GM21526 (cell line): ENCODE measurements around the gene CAPN9.

Experiments
- ATAC-seq: cut with Tn5 transposase; IDR thresholded peaks from one replicate; pipeline ENCODE4 v1.9.1; 2021; ENCODE audit warnings: moderate library complexity; ENCODE audit not compliant: unreplicated experiment, low FRiP score

The CAPN9 gene

GRCh38 chr1:230820568-230820967, 73.4 kb downstream of the CAPN9 start:
- no peak for ATAC-seq

GRCh38 chr1:230821346-230821745, 74.2 kb downstream of the CAPN9 start:
- ATAC-seq: no peak

- ATAC-seq: no peak
Measured at GRCh38 chr1:230822092-230822581, 74.9 kb downstream of the CAPN9 start.

GRCh38 chr1:230823426-230823825, 76.2 kb downstream of the CAPN9 start:
- no peak for ATAC-seq

DNA sequence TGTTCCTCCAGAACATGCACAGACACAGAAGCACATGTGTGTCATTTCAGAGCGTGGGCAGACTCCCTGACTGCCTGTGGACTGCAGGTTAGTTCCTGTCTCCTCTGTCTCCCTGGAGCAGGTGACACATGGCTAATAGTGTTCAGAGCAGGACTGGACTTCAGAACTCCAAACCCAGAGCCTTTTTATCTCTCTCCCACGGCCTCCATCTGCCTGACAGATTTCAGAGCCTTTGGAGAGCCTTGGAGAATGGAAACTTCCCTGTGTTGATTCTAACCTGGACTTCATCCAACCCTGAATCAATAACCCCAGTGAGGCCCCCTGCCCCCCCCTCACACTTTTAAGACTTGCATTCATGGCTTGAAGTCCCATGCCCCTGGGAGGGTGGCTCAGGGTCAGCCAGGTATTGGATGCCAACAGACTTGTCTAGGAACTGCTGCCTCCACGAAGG, 76.8 kb downstream of the CAPN9 start:
- no peak for ATAC-seq

DNA sequence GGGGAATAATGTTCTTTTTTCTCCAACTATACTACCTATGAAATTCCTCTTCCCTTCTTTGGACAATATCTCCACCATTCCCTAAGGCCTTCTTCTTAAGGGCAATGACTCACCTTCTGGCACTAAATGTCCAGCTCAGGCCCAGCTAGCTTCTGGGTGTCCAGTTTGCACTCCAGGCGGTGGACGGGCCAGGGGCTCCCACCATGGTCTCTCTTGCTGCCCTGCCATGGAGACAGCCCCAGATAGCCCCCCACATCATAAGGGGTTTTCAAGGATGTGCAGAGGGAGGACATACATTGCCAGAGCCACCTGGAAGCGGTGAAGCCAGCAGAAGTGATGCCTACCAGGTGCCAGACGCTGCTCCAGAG, 77.3 kb downstream of the CAPN9 start:
- no peak for ATAC-seq

DNA sequence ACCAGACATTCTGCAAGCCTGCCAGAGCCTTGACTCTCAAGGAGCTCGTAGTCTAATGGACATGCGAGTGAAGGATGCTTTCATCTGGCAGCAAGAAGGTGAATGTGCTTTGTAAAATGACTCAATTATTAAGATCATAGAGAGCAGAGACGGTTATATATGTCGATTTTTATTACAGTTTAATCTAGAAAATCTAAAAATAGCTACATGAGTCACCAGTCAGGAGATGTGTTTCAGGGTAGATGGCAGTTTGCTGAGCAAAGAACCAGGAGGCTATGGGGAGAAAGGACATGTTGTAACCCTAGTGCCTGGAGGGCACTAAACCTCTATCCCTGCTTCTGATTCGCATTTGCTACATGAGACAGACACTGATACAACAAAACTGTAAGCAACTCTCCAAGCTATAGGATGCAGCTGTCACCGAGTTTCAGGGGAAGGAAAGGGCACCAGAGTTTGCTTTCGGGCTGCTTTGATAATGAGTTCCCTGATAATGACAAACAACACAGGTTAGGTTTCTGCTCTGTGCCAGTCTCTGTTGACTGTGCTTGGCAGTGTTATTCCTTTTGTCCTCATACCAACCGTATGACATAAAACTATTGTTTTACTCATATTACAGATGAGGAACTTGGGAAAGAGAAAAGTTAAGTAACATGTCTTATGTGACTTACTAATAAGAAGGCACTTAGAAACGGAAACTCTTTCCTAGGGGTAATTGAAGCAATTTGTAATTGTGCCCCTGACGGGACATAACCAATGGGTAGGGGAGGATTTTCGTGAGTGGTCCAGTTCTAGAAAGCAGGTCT, 77.9 kb downstream of the CAPN9 start:
- no peak for ATAC-seq

DNA sequence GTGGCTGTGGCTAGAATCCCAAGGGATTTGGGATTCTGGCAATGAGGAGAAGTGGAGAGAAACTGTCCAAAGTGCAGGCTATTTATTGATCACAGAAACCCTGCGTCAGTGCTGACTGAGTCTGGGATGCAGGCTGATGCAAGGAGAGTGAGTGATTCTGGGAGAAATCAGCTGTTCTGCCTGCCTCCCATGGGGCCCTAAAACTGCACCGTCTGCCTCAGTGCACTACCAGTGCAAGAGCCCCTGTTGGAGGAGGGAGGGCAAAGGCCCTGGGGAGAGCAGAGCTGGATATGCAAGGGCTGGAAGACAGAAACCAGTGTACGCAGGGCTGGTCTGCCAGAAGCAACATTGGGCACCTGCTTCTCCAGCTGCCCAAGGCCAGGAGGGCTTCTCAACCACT, 78.6 kb downstream of the CAPN9 start:
- ATAC-seq: no peak

GRCh38 chr1:230826166-230826875, 79.1 kb downstream of the CAPN9 start:
- ATAC-seq: no peak

DNA sequence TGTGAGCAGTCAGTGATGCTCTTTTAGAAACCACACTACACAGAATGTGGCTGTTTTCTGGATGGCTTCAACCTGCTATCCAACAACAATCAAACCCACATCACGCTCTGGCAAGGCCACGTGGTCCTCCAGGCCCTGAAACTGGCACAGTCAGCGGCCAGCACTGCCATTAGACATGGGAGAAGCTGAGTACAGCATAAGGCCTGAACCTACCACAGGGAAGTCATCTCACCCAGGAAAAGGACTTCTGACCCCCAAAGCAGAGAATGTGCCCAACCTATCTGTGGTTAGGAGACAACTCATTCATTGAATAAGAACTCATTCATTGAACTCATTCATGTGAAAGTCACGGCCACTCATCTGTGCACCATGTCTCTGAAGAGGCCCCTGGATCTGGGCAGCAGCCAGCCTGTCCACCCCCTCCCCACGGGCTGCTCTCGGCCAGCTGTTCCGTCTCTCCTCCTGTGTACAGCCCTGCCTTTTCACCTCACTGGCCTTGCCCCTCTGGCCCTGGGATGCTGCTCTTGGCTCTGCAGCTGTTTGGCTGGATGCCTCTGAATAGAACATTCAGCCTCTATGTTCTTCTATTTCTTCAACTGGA, 80.0 kb downstream of the CAPN9 start:
- ATAC-seq: no peak

DNA sequence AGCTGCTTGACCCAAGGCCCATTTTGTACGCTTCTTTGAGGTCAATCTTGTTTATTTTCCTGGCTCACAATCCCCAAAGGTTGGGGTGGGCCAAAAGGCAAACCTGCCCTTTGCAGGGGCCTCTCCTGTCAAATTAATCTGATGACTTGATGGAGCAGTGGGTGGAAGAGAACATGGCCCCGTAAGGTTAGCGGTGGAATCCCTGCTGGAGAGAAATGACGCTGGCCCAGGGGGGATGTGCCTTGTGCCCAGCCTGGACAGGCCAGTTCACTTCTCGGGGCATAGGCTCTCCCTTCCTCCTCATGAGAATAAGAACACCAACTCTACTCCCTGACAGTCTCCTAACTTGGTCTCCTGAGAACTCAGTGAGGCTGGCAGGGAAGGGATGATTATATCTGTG, 80.6 kb downstream of the CAPN9 start:
- ATAC-seq: no peak

DNA sequence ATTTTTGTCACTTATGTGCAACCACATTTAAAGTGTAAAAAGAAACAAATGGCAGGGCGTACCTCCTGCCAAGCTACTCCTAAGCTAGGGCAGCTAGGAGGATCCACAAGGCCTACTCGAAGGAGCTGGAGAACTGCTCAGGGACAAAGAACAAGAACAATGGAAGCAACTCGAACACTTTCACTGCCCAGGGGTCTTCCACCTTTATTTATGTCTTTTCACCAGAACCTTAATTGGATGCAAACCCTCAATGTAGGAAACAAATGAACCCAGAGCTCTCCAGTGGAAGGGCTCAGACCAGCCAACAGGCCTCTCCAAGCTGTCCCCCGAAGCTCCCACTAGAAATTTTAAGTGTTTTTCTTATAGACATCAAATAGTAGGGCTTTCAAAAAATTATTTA, 81.2 kb downstream of the CAPN9 start:
- ATAC-seq: no peak

- no peak for ATAC-seq
Measured at GRCh38 chr1:230831771-230832170, 84.6 kb downstream of the CAPN9 start.

DNA sequence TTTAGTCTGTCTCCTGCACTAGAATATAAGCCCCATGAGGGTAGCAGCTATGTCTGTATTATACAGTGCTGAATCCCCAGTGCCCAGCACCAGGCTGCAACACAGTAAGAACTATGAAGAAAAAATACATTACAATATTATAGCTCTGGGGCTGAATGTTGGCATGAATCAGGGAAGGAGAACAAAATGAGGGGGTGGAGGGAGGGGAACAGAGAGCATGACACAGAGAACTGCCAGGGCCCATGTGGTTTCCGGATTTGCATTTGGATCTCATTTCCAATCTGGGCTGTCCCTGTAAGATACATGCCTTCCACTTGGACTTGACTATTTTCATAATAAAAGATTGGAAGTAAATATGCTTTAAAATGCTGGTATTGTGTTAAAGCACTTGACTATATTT, 85.3 kb downstream of the CAPN9 start:
- ATAC-seq: no peak

- ATAC-seq: no peak
Measured at GRCh38 chr1:230833511-230833910, 86.3 kb downstream of the CAPN9 start.

GRCh38 chr1:230834292-230834691, 87.1 kb downstream of the CAPN9 start:
- ATAC-seq: no peak

- ATAC-seq: no peak
Measured at GRCh38 chr1:230836347-230836746, 89.2 kb downstream of the CAPN9 start.

DNA sequence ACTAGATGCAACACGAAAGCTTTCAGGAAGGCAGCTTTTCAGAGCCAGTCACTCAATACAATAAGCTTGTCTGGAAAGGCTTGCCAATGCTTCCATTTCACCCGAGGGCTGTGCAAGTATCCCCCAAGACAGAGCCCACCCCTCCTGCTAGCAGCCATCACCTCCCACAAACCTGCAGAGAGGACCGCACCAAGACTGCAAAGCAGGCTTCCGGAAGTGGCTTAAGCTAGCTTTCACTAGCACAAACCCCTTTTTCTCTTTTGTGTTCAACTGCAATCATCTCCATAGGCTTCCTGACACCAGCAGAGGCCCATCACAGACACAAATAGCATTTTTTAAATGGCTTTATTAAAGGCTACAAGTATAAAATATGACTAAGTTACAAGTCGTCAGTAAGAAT, 89.6 kb downstream of the CAPN9 start:
- no peak for ATAC-seq

GRCh38 chr1:230839173-230839572, 92.0 kb downstream of the CAPN9 start:
- ATAC-seq: no peak

GRCh38 chr1:230842801-230843200, 95.6 kb downstream of the CAPN9 start:
- no peak for ATAC-seq

- ATAC-seq: no peak
Measured at GRCh38 chr1:230843503-230844309, 96.5 kb downstream of the CAPN9 start.
